OCI-LY3 (cell line): ENCODE data around the gene GNB1.
"Not testable (repeated sequence)": the region's sequence is repeated elsewhere in the genome, so short reads cannot be mapped to it uniquely, and the experiment has no call there.

Experiments
- CTCF ChIP-seq: fragments of 200-600, 300-600 bp; sonication (generic); IDR thresholded peaks from 2 replicates; pipeline ENCODE4 v1.5.1; 2014; ENCODE audit warnings: antibody characterized with exemption, low read length, low read depth
- EZH2phosphoT487 ChIP-seq: fragments of 200-600 bp; shearing (Covaris generic); IDR thresholded peaks from 2 replicates; pipeline ENCODE4 v1.6.1; 2018; ENCODE audit warnings: antibody characterized with exemption, mixed run types, low read depth

GRCh38 chr1:1745651-1746565 is 145.0 kb downstream of the GNB1 start:
- not testable (repeated sequence) for TF ChIP-seq CTCF, EZH2phosphoT487
